ENCODE results near the gene GARIN5B.
A peak's percentile ranks its signal among the peaks of the same experiment; 100 is the strongest.

Gene GARIN5B

DNA sequence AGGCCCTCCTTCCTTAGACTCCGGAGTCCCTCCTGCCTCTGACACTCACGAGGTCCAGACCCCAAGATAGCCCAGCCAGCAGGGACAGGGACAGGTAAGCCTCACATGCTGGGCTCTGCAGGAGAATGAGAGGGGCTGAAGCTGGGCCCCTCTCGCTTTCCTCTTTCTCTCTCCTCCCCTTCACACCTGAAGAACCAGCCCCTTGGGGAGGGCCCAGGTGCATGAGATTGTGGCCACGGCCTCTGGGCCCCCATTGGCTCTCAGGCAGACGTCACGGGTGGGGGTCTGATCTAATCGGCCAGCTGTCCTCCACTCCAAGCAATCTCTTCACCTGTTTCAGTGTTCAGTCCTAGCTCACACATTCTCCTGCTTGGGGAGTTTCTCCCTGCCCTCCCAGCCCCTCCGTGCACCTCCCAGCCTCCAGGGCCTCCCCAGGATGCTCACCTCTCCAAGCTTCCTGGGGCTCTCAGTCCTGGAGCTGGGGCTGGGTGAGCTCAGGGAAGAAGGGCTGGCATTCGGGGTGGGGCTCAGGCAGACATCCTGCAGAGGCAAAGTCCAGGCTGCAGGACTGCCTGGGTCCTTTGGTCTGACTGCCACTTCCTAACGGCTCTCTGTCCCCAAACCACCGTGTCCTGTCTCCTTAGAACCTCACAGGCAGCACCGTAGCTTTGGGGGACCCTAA, 40.7 kb downstream of the GARIN5B start:
- no peak for DNase-seq (ENCODE audit: low spot score)

DNA sequence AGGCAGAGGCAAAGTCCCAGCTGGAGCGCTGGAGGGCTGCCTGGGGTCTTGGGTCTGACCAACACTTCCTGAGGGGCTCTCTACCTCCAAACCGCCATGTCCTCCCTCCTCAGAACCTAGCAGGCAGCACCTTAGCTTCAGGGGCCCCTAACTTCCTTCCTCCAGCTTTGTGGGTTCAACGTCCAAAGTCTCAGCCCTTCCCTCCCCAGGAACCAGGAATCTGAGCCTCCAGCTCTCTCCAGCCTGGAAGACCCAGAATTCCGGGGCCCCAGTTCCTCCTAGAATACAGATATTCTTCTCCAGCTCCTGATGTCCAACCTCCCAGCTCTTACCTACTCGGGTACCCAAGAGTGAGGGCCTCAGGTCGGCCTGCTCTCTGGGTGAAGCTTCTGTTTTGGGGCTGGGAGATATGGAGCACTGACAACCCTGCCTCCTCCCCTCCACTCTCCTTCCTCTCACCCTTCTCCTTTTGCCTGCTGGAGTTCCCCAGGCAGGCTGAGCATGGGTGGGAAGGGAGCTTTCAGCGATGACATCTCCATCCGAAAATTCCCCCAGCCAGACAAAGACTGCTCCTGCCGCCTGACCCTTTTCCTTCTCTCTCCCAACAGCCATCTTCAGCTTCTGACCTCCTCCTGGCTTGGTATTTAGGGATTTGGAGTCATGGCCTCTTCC, 41.5 kb downstream of the GARIN5B start:
- no peak for DNase-seq (ENCODE audit: low spot score)

DNA sequence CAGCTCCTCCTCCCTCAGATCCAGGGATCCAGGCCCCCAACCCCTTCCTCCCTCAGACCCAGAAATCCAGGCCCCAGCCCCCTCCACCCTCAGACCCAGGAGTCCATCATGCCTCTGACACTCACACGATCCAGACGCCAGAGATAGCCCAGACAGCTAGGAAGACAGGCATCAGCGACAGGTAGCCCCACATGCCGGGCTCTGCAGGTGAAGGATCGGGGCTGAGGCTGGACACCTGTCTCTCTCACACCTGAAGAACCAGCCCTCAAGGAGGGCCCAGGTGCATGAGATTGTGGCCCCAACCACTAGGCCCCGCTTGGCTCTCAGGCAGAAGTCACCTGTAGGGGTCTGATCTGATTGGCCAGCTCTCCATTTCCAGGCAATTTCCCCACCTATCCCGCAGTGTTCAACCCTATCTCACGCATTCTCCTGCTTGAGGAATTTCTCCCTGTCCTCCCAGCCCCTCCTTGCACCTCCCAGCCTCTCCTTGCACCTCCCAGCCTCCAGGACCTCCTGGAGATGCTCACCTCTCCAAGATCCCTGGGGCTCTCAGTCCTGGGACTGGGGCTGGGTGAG, 42.1 kb downstream of the GARIN5B start:
- DNase-seq (ENCODE audit: low spot score), result peak; percentile 27

DNA sequence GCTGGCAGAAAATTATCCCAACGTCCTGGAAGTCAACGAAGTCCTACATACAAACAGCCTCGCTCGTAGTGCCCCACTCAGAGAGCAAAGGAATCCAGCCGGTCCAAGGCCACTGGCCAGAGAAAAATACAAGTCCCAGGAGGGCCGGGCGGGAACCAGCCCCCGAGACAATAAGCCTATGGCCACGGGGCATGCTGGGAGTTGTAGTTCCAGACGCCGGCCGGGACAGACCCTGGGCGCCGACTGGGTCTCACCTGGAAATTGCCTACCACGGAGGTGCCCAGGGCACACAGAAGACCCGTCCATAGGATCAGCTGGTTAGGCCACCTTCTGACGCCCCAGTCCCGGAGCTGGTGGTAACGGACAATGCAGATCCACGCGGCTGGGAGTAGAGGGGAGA, 43.3 kb downstream of the GARIN5B start:
- DNase-seq (ENCODE audit: low spot score), result peak; percentile 94

DNA sequence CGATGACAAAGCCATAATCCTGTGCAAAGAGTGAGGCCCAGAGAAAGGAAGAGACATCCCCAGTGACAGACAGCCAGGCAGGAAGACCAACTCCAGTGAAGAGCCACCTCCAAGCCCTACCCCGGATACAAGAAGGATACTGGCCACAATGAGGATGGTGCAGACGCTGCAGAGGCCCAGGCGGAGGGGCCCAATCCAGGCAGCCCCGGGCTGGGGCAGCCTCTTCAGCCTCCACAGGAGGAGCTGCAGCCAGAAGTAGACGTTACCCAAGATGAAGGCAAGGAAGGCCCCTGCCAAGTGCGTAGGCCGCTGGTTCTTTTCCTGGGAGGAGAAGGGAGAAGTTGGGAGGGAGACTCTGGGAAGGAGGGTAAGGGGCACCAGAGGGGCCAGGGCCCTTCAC, 46.4 kb downstream of the GARIN5B start:
- peak; percentile 37 for DNase-seq (ENCODE audit: low spot score)

DNA sequence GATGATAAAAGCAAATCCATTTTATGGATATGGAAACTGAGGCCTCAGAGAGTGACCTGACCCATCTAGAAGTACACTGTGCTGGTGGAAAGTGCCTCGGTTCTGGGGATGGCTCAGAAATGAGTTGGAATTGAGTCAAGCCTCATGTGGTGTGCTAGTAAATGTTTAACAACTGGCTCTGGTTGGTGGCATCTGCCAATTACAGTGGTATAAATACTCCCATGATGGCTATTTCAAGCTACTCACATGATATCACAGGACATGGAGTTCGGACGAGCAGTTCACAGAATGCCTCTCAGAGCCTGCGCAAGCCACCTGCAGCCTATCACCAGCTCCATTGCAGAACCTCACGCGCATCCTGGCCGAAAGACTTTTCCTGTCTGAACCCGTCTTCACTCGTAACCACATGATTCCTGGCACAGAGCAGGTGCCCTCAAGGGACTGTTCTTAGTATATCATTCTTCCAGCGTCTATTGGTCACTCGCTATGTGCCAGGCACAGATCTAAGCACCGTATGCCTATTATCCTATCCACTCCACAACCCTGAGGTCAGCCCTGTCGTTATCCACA, 47.0 kb downstream of the GARIN5B start:
- no peak for DNase-seq (ENCODE audit: low spot score)

DNA sequence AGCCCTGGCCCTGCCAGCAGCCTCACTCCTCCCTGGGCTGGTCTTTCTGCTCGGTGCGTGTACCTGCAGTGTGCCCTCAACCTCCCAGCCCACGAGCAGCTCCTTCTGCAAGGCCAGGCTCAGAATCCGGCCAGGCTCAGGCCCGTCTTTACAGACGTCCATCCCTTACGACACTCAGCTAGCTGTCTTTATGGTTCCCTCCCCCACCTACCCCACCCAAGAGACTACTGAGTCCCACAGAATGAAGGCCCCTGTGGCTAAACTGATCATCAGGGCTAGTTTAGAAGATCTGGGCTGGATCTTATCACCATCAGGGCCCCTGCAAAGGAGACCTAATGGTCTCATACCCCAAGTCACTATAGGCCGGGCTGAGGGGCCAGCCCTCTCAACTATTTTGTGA, 48.7 kb downstream of the GARIN5B start:
- DNase-seq (ENCODE audit: low spot score), result no peak

DNA sequence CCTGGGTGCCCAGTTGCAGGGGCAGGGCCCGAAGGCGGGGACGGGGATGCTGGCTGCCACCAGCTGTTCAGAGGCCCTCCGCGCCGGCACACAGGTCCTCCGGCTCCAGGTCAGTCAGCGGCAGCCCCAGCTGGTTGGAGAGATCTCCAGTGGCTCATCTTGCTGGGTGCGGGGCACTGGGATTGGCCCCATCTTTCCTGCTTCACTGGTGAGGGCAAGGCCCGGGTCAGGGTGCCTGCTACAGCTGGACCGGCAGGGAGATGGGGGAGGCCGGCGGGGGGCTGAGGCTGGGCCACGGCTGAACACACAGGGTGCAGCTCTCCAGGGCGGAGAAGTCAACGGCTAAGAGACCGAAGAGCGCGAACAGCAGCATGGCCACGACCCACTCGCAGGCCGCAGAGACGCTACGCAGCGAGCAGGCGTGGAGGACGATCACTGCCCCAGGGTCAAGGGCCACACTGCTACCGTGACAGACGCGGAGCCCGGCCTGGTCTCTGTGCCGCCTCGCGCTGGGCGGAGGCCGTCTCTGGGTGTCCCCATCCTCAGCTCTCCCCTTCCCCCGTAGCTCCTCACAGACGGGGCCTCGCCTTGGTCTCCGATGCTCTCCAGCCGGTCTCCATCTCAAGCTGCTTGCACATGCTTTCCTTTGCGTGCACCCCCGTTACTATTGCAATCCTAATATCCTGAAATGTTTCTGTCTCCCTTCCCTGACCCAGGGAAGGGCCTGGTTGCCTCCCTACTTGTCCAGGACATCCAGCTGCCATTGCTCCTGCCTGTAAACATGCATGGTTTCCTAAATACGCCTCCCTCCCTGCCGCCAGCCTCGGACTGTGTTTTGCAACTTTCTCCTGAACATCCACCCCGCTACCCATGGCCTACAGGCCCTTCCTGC, 50.2 kb downstream of the GARIN5B start:
- DNase-seq (ENCODE audit: low spot score), result peak; percentile 31

DNA sequence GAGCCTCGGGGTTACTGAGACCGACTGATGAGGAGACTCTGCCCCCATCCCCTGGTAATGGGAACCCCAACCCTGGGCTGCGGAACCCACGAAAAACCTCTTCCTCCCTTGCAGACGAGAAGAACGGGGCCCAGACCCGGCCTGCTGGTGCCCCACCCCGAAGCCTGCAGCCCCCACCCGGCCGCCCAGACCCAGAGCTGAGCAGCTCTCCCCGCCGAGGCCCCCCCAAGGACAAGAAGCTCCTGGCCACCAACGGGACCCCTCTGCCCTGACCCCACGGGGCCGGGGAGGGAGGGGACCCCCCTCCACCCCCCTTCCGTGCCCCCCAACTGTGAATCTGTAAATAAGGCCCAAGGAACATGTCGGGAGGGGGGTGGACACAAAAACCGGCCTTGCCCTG, 51.3 kb downstream of the GARIN5B start:
- no peak for DNase-seq (ENCODE audit: low spot score)

DNA sequence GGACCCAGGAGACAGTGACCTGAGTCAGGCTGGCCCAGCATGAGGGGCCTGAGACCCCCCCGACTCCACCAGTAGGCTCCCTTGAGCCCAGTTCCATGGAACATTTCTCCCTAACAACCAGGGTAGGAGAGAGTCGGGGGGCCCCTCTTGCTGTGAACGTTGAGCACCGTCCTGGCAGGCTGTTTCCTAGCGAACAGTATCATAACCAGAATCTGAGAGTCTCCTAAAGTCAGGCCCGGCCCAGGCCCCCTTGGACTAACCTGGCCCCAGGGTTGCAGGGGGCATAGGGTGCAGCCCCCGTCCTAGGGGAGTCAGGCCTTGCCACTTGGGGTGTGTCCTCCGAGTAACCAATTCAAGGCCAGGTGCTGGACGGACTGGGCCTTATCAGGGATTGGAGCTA, 51.7 kb downstream of the GARIN5B start:
- no peak for DNase-seq (ENCODE audit: low spot score)

DNA sequence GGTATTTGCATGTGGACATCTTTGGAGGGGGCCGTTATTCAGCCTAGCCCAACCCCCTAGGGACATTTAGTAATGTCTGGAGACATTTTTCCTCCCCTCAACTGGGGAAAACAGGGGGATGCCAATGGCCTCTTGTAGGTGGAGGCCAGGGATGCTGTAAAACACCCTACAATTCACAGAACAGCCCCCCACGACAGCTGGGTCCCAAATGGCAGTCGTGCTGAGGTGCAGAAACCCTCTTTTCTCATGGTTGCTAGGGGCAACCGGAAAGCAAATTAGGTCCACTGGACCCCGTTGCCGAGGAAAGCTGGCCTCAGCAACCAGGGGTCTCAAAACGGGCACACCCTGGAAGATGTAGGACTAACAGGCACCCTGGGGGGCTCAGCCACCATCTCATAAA, 52.6 kb downstream of the GARIN5B start:
- DNase-seq (ENCODE audit: low spot score), result no peak

DNA sequence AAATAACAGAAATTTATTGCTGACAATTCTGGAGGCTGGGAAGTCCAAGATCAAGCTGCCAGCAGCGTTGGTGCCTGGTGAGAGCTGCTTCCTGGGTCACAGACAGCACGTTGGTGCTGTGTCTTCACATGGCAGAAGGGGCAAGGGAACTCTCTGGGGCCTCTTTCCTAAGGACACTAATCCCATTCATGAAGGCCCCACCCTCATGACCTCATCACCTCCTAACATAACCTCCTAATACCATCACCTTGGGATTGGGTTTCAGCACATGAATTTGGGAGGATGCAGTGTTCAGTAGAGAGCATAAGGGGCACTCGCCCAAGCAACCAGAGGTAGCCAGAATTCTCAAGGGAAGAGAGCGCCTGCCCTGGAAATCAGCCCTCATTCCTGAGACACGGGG, 53.6 kb downstream of the GARIN5B start:
- DNase-seq (ENCODE audit: low spot score), result no peak

DNA sequence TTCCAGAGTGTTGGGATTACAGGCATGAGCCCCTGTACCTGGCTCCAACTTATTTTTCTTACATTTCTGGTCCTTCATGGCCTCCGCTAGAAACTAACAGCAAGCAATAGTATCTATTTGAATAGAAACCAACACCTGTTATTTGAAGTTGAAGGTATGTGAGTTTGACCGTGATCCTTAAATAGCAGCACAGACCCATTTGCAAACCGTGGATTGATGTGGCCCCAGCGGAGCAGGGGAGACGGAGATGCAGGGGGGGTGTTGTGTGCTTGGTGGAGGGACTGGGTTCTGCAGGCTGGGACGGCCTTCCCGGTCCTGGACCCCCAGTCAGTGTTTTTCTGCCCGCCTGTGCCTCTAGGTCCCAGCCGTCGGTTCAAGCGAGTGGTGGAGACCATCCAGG, 54.8 kb downstream of the GARIN5B start:
- DNase-seq (ENCODE audit: low spot score), result no peak

DNA sequence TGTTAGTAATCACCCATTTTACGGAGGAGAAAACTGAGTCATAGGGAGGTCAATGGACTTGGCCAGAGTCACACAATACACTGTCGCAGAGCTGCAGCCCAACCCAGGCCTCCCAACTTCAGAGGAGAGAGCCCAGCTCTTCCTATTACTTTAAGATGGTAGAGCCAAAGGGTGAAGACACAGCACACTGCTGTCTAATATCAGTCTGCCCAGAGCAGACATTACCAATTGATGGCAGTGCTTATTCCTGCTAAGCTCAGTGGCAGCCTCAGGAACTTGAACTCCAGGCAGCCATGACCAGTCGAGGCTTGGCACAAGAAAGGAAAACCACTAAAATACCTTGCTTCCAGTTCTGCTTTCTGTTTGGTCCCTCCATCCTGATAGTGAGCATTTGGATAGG, 56.3 kb downstream of the GARIN5B start:
- no peak for DNase-seq (ENCODE audit: low spot score)

DNA sequence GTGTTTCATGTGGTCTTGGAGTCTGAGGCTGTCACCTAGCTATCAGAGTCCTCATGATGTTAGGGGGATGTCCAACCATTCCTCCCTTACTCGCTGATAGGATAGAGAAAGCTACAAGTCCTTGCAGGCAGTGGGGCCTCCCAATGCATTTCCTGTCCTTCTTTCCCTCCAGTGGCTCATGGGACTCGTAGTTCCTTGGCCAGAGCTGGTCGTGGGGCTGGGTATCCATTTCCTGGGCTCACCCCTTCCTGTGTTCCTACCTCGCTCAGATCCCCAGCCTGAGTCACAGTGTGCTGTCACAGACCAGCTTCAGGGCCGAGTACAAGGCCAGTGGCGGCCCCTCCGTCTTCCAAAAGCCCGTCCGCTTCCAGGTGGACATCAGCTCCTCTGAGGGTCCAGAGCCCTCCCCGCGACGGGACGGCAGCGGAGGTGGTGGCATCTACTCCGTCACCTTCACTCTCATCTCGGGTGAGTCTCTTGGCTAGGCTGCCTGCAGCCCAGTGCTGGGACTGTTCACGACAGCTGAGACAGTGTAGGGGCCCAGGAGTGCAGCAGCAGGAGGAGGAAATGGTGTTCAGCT, 57.0 kb downstream of the GARIN5B start:
- DNase-seq (ENCODE audit: low spot score), result no peak

DNA sequence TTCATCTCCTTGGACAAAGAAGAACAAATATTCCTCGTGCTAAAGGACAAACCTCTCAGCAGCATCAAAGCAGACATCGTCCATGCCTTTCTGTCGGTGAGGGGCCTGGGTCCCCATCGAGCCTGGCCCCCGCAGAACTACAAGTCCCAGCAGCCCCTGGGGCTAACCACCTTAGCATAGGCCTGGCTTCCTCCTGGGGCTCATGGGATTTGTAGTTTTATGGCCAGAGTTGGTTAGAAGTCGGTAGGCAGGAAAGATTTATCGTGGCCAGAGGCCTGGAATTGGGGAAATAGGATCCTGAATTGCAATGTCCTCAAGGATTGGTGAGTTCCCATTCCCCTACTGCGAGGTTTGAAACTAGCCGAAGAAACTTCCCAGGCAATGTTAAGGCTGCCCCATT, 57.6 kb downstream of the GARIN5B start:
- peak; percentile 78 for DNase-seq (ENCODE audit: low spot score)

DNA sequence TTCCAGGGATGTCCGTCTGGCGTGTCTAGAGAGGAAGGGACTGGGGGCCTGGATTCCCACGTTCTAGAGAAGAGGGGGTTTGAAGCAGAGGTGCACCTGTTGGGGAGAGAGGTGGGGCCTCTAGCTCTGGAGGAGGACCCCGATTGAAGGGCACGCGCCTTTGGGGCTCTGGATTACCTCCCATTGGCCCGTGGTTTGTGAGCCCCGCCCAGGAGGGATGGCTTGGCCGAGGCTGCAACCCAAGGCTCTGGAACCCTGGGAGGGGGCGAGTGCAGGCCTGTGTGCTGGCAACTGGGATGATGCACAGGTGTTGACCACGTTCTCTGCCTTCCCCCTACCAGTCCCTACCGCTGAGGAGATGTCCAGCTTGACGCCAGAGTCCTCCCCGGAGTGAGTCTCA, 58.1 kb downstream of the GARIN5B start:
- peak; percentile 72 for DNase-seq (ENCODE audit: low spot score)
